KBM-7 (cell line): ENCODE data around the gene ZNF76.

Experiments
- DNase-seq: peaks from one replicate; pipeline ENCODE4 v3.0.0-alpha.2; 2015
- in situ Hi-C: fragments of 300-500 bp; cut with MboI; formaldehyde crosslinking; loops from 2 replicates; pipeline ENCODE4 v1.14.3; 2020; ENCODE audit warnings: low sequenced_read_pairs, low pct_unique_long_range_greater_than_20kb, mixed read lengths

The ZNF76 gene

DNA sequence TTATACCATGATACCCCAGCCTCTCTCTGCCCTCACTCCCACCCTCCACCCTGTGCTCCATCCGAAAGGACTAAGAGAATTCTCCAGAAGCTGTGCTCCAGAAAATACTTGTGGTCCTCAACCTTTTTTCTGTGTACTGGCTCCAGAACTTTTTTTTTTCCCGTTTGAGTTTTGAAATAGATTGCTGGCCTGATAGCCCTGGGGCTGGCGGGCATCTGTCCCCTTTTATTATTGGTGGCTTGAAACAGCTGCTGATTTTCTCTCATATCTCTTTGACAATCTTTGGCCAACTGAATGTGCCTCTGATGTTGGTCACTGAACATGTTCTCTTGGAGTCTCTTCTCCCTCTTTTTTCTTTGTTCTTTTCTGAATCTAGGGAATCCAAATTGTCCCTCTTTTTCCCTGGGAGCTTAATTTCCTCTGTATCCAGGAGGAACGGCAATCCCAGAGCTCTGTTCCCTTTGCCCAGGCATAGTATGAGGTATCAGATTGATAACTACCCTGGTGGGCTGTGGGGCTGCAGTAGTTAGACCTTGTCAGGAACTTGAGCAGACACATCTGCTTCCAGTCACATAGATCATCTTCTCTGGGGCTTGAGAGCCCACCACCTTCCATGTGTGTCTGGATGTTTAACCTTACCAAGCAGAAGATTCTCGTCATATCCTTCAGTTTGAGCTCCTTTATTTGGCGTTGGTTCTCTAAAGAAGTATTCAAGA lies 84.5 kb downstream of the ZNF76 start:
- in situ Hi-C loops: no loop called here
- DNase-seq: no peak
